ENCODE measurements around the gene ACSS3. TPM values are rescaled to one million over a fixed set of nuclear protein-coding genes. Genes with fewer than 3 reads are reported as not detected.
A peak's percentile ranks its signal among the peaks of the same experiment; 100 is the strongest.

Gene ACSS3
- total RNA-seq, 1 experiment from 2014 or later: 7.7 TPM

DNA sequence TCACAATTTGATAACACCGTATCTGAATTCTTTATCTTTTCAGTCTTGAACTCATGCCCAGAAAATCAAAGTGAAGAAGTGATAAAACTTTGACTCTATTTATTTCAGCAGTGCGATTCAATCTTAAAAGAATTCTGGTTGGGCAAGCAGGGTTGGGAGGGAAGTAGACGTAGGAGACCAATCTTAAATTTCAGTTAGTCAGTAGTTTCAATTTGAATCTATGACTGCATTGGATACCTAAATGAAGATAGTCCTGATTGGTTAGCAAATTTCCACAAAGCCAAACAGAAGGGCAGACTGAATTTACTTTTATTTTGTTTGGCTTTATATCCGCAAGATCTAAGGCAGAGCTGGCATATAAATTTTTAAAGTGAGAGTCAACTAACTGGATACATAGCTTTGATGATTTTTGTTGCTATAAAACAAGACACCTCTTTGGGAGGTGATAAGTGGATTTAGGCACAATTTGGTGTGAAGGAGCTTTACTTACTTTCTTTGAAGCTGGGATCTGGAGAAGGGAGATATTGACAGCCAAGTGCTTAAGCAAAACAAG is 2.6 kb downstream of the ACSS3 start:
- DNase-seq (ENCODE audit: low spot score): peak; percentile 35
- H3K36me3 ChIP-seq (ENCODE audit: insufficient read depth, low read length, poor library complexity, severe bottlenecking): no peaks in the 10 kb centered on the region
- CTCF ChIA-PET: no interaction called here
- POLR2A ChIA-PET (ENCODE audit: low non-redundant PET): no interaction called here
- intact Hi-C loops (cut with micrococcal nuclease; ENCODE audit: unreplicated experiment): no loop called here
- H3K27me3 ChIP-seq (replicated peaks; ENCODE audit: insufficient read depth, low read depth, low read length, poor library complexity): no peaks in the 10 kb centered on the region
- H3K4me1 ChIP-seq (ENCODE audit: insufficient read depth, low read length, poor library complexity, severe bottlenecking): peaks cover 38% of the 10 kb centered on the region
- TF ChIP-seq EZH2 (IDR thresholded peaks at IDR 0.05; ENCODE audit: borderline replicate concordance, low read depth, low read length, poor library complexity, severe bottlenecking): no peak
- TF ChIP-seq, protein P1, sequence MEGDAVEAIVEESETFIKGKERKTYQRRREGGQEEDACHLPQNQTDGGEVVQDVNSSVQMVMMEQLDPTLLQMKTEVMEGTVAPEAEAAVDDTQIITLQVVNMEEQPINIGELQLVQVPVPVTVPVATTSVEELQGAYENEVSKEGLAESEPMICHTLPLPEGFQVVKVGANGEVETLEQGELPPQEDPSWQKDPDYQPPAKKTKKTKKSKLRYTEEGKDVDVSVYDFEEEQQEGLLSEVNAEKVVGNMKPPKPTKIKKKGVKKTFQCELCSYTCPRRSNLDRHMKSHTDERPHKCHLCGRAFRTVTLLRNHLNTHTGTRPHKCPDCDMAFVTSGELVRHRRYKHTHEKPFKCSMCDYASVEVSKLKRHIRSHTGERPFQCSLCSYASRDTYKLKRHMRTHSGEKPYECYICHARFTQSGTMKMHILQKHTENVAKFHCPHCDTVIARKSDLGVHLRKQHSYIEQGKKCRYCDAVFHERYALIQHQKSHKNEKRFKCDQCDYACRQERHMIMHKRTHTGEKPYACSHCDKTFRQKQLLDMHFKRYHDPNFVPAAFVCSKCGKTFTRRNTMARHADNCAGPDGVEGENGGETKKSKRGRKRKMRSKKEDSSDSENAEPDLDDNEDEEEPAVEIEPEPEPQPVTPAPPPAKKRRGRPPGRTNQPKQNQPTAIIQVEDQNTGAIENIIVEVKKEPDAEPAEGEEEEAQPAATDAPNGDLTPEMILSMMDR (conservative IDR thresholded peaks at IDR 0.05; ENCODE audit: low read depth, low read length): no peak
- H3K4me3 ChIP-seq (ENCODE audit: low read depth, low read length, poor library complexity, severe bottlenecking): no peak overlapping the region
- no TSS peak for BruUV-seq (replicated peaks)
- no peaks in the 10 kb centered on the region for H3K9me3 ChIP-seq (ENCODE audit: low read depth, low read length, poor library complexity, severe bottlenecking)
- H3K27ac ChIP-seq (ENCODE audit: low read depth, low read length, poor library complexity, severe bottlenecking): peak overlapping the region; percentile 66

DNA sequence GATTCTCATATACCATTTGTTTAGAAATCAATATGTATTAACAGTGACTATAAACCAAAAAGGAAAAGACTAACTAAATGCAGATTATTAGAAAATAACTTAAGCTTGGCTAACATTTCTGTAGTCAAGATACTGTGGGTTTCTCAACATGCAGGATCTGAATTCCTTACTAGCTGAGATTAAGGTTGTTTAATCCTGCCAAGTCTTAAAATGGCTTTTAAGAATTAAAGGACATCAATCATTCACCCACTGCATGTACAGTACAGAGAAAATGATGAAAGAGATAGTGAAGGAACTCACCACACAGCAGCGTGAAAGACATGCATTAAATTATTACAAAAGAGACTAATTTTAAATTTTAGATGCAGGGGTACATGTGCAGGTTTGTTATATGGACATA is 3.8 kb downstream of the ACSS3 start:
- ChIA-PET CTCF (no interaction called here), POLR2A (ENCODE audit: low non-redundant PET) (no interaction called here)
- no peaks in the 10 kb centered on the region for H3K27me3 ChIP-seq (replicated peaks; ENCODE audit: insufficient read depth, low read depth, low read length, poor library complexity)
- BruUV-seq (replicated peaks): no TSS peak
- no peak for DNase-seq (ENCODE audit: low spot score)
- no peaks in the 10 kb centered on the region for H3K9me3 ChIP-seq (ENCODE audit: low read depth, low read length, poor library complexity, severe bottlenecking)
- no peak for TF ChIP-seq EZH2 (IDR thresholded peaks at IDR 0.05; ENCODE audit: borderline replicate concordance, low read depth, low read length, poor library complexity, severe bottlenecking)
- TF ChIP-seq, protein P1 (conservative IDR thresholded peaks at IDR 0.05; ENCODE audit: low read depth, low read length): no peak
- H3K27ac ChIP-seq (ENCODE audit: low read depth, low read length, poor library complexity, severe bottlenecking): no peak overlapping the region
- H3K4me1 ChIP-seq (ENCODE audit: insufficient read depth, low read length, poor library complexity, severe bottlenecking): peaks cover 38% of the 10 kb centered on the region
- no peaks in the 10 kb centered on the region for H3K36me3 ChIP-seq (ENCODE audit: insufficient read depth, low read length, poor library complexity, severe bottlenecking)
- H3K4me3 ChIP-seq (ENCODE audit: low read depth, low read length, poor library complexity, severe bottlenecking): no peak overlapping the region
- intact Hi-C loops (cut with micrococcal nuclease; ENCODE audit: unreplicated experiment): no loop called here

DNA sequence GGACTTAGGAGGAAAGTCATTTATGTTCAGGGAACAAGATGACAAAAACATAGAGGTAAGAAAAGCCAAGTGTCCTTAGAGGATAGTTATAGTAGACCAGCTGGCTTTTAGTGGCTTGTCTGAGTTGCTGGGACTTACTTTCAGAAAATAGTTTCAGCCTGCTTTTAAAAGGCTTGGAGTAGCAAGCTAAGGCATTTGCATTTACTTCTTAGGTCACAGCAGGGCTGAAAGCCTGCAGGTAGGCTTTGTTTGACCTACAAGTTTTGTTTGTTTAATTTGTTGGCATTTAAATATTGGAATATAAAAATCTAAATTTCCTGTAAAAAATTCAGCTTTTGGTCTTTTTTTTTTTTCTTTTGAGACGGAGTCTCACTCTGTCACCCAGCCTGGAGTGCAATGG is 5.1 kb downstream of the ACSS3 start:
- Histone ChIP-seq H3K36me3 (ENCODE audit: insufficient read depth, low read length, poor library complexity, severe bottlenecking) (no peaks in the 10 kb centered on the region), H3K27me3 (replicated peaks; ENCODE audit: insufficient read depth, low read depth, low read length, poor library complexity) (no peaks in the 10 kb centered on the region), H3K27ac (ENCODE audit: low read depth, low read length, poor library complexity, severe bottlenecking) (no peak overlapping the region), H3K9me3 (ENCODE audit: low read depth, low read length, poor library complexity, severe bottlenecking) (no peaks in the 10 kb centered on the region), H3K4me3 (ENCODE audit: low read depth, low read length, poor library complexity, severe bottlenecking) (no peak overlapping the region), H3K4me1 (ENCODE audit: insufficient read depth, low read length, poor library complexity, severe bottlenecking) (peaks cover 31% of the 10 kb centered on the region)
- TF ChIP-seq, protein P1 (conservative IDR thresholded peaks at IDR 0.05; ENCODE audit: low read depth, low read length): no peak
- TF ChIP-seq EZH2 (IDR thresholded peaks at IDR 0.05; ENCODE audit: borderline replicate concordance, low read depth, low read length, poor library complexity, severe bottlenecking): no peak
- DNase-seq (ENCODE audit: low spot score): no peak
- CTCF ChIA-PET: no interaction called here
- no TSS peak for BruUV-seq (replicated peaks)
- intact Hi-C loops (cut with micrococcal nuclease; ENCODE audit: unreplicated experiment): no loop called here
- POLR2A ChIA-PET (ENCODE audit: low non-redundant PET): no interaction called here

Measured in A673 (cell line).